Fibroblast of lung (primary cell): ENCODE measurements around the gene SUPT3H.

Experiments used
- EZH2 ChIP-seq: IDR thresholded peaks from 2 replicates; pipeline ENCODE4 v1.5.1; 2012; ENCODE audit warnings: low read length, control low read depth, mild to moderate bottlenecking; ENCODE audit errors: missing control alignments
- TF ChIP-seq, protein P1 (sequence below), 2 donors: IDR thresholded peaks in 1 of 2; conservative IDR thresholded peaks in 1 of 2; 1 replicate in 1 of 2; 2 replicates in 1 of 2; pipeline ENCODE4 v1.5.1; 2011 to 2012; ENCODE audit warnings: low read length in 2 of 2, control low read depth in 1 of 2, inconsistent platforms in 1 of 2, low read depth in 1 of 2, mild to moderate bottlenecking in 1 of 2

DNA sequence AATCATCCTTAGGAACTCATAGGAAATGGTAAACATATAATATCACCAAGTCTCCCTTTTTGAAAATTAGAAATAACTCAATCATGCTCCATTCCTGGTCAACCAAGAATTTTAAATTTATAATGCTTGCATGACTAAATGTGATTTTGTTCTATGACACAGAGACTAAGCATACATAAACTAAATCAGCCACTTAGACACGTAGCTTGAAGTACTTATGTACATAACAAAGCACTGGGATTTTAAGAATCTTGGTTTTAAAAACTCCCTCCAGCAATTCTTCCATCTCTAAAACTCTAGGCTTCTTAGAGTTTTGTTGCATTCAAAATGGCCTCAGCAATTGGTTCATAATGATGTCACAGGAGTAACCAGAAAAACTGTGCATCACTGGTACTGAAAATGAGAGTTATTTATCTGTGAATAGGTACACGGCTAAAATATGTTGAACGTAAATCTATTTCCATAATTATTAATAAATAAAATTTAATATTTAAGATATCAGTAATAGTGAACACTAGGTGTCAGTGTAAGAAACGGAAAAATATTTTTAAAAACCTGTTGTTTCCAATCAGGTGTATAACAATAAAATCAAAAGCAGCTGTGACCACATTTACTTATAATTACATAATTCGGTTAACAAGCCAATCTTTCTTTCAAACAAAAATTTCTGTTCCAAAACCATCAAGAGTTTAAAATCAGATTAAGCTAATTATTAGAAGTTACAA is 291.2 kb downstream of the SUPT3H start:
- TF ChIP-seq, protein P1, sequence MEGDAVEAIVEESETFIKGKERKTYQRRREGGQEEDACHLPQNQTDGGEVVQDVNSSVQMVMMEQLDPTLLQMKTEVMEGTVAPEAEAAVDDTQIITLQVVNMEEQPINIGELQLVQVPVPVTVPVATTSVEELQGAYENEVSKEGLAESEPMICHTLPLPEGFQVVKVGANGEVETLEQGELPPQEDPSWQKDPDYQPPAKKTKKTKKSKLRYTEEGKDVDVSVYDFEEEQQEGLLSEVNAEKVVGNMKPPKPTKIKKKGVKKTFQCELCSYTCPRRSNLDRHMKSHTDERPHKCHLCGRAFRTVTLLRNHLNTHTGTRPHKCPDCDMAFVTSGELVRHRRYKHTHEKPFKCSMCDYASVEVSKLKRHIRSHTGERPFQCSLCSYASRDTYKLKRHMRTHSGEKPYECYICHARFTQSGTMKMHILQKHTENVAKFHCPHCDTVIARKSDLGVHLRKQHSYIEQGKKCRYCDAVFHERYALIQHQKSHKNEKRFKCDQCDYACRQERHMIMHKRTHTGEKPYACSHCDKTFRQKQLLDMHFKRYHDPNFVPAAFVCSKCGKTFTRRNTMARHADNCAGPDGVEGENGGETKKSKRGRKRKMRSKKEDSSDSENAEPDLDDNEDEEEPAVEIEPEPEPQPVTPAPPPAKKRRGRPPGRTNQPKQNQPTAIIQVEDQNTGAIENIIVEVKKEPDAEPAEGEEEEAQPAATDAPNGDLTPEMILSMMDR (conservative IDR thresholded peaks at IDR 0.05 in 1 of 2, IDR thresholded peaks at IDR 0.05 in 1 of 2; ENCODE audit: low read depth in 1 of 2, low read length in 2 of 2) = no peak
- no peak for TF ChIP-seq EZH2
